Stromal cell of bone marrow (primary cell): ENCODE measurements around the gene ZBTB7B.

Experiments used
- DNase-seq: peaks from one replicate; pipeline ENCODE4 v3.0.0-alpha.2; 2012; ENCODE audit warnings: low read depth

ZBTB7B gene

GRCh38 chr1:155061381-155062150 is 59.0 kb downstream of the ZBTB7B start:
- DNase-seq, result peak; percentile 40

- no peak for DNase-seq
Observed at GRCh38 chr1:155062151-155062686, 59.6 kb downstream of the ZBTB7B start.

GRCh38 chr1:155062702-155063411 is 60.3 kb downstream of the ZBTB7B start:
- no peak for DNase-seq

GRCh38 chr1:155063550-155064110 is 61.0 kb downstream of the ZBTB7B start, which contains the start of gene EFNA4:
TSS of gene EFNA4 (plus strand) at chr1:155063740. CDS start at chr1:155063824, 84 bp downstream.
- peak; percentile 58 for DNase-seq

- no peak for DNase-seq
Observed at GRCh38 chr1:155064111-155064831, 61.7 kb downstream of the ZBTB7B start.

- no peak for DNase-seq
Observed at GRCh38 chr1:155064832-155065429, 62.3 kb downstream of the ZBTB7B start.

GRCh38 chr1:155066777-155067176 is 64.2 kb downstream of the ZBTB7B start:
- DNase-seq, result no peak
